ENCODE data around the gene PPP1R36. TPM values are rescaled to one million over a fixed set of nuclear protein-coding genes. Genes with fewer than 3 reads are reported as not detected.

PPP1R36 gene
- total and polyA plus RNA-seq, 2 of the 4 experiments (the other 2 are of a cell fraction): 0.15 to 0.54 TPM

- H3K18ac ChIP-seq (ENCODE audit: low read depth, low read length): no peak overlapping the region
- H3K9me1 ChIP-seq (ENCODE audit: insufficient read depth, low read length): peaks cover 6% of the 10 kb centered on the region; the same call in 1 of the 2 replicates
- ATAC-seq (ENCODE audit: low read depth) (no peak), DNase-seq (peak; percentile 39)
- CTCF ChIA-PET: interaction anchor here (0.6 to 1.4 kb wide), 5 partner anchors 21 to 92 kb away, joined by 3 to 5 read pairs (median 4); partner anchors contain the start of gene ZBTB25
- intact Hi-C loops (cut with micrococcal nuclease) (loop anchor here (5.0 kb wide), 1 partner anchor 68 kb away; no protein-coding TSS in a partner anchor), in situ Hi-C loops (cut with MboI; ENCODE audit: low sequenced_read_pairs) (loop anchor here (5.0 to 25.0 kb wide), 2 partner anchors 88 to 368 kb away; partner anchors contain the start of gene CHURC1), dilution Hi-C loops (cut with HindIII; ENCODE audit: low sequenced_read_pairs, unreplicated experiment) (no loop called here)
- no peak overlapping the region for H4K8ac ChIP-seq (ENCODE audit: low read depth in 2 of 2, low read length in 2 of 2)
- no peak overlapping the region for H2BK20ac ChIP-seq (ENCODE audit: low read depth, low read length)
- H2AK5ac ChIP-seq (ENCODE audit: low read depth, low read length): no peak overlapping the region
- H4K91ac ChIP-seq (ENCODE audit: insufficient read depth, low read depth, low read length): no peak overlapping the region
- H3K4me1 ChIP-seq (ENCODE audit: control insufficient read depth, insufficient read depth, low read length): no peaks in the 10 kb centered on the region
- peaks cover 11% of the 10 kb centered on the region for H3K9me3 ChIP-seq (ENCODE audit: control insufficient read depth, insufficient read depth, low read length)
- H2BK120ac ChIP-seq (ENCODE audit: low read depth, low read length): no peak overlapping the region
- no peak overlapping the region for H3K4me3 ChIP-seq (ENCODE audit: insufficient read depth, low read depth, low read length)
- no peaks in the 10 kb centered on the region for H4K20me1 ChIP-seq (ENCODE audit: insufficient read depth, low read length)
- no peak overlapping the region for H2BK5ac ChIP-seq (ENCODE audit: low read depth, low read length, poor library complexity, severe bottlenecking)
- no peak overlapping the region for H3K27ac ChIP-seq (ENCODE audit: insufficient read depth, low read length)
- no peak overlapping the region for H3K14ac ChIP-seq (replicated peaks; ENCODE audit: low read depth, low read length)
- H3K9ac ChIP-seq (ENCODE audit: low read depth, low read length): no peak overlapping the region
- POLR2A ChIA-PET (ENCODE audit: unreplicated experiment): interaction anchor here (0.7 kb wide), 1 partner anchor 50 kb away, joined by 14 read pairs; no protein-coding TSS in a partner anchor
- WGBS, 2 experiments (ENCODE audit: extremely low coverage in 2 of 2, insufficient read length in 1 of 2): no CpG with 5 or more reads among the region's 5 CpGs
- H2BK15ac ChIP-seq (ENCODE audit: low read depth, low read length): no peak overlapping the region
- H2AFZ ChIP-seq (replicated peaks; ENCODE audit: low read length, poor library complexity): no peak overlapping the region
- H3K56ac ChIP-seq (ENCODE audit: extremely low read depth, insufficient read depth, low read length): no peak overlapping the region
- H3K27me3 ChIP-seq (ENCODE audit: control insufficient read depth, insufficient read depth, low read length): no peaks in the 10 kb centered on the region; the same call in 1 of the 2 replicates
- H3K36me3 ChIP-seq (ENCODE audit: control insufficient read depth, insufficient read depth, low read length): no peaks in the 10 kb centered on the region; the same call in 1 of the 2 replicates
- no peak overlapping the region for H3K23ac ChIP-seq (ENCODE audit: low read depth, low read length)
- no peak overlapping the region for H3K4ac ChIP-seq (ENCODE audit: low read depth, low read length)
- BruUV-seq (replicated peaks): no TSS peak
- no peak overlapping the region for H2AK9ac ChIP-seq (replicated peaks; ENCODE audit: low read depth, low read length, poor library complexity)
- H3K4me2 ChIP-seq (ENCODE audit: low read depth, low read length): peak overlapping the region; percentile 70
- H4K5ac ChIP-seq (ENCODE audit: low read depth, low read length): no peak overlapping the region
- H3K79me1 ChIP-seq (ENCODE audit: low read depth in 1 of 2, low read length in 2 of 2): peaks cover 15 to 22% of the 10 kb centered on the region in 2 experiments; a peak in 3 of 4 replicates
- TF ChIP-seq FOS (IDR thresholded peaks at IDR 0.05; ENCODE audit: low read depth, low read length) (peak; percentile 11; the same call in 1 of the 2 replicates), CTCF (conservative IDR thresholded peaks at IDR 0.05; ENCODE audit: low read depth, low read length) (no peak), NFE2L2 (IDR thresholded peaks at IDR 0.05; ENCODE audit: low read depth, low read length) (no peak), RAD21 (IDR thresholded peaks at IDR 0.05; ENCODE audit: low read length) (no peak), CEBPB (IDR thresholded peaks at IDR 0.05; ENCODE audit: low read depth, low read length) (no peak), RFX5 (IDR thresholded peaks at IDR 0.05; ENCODE audit: low read depth, low read length) (no peak), SMC3 (IDR thresholded peaks at IDR 0.05; ENCODE audit: low read depth, low read length) (no peak)
These were observed 5.0 kb upstream of the PPP1R36 start for GRCh38 chr14:64544607-64545312.
